Measurements from ENCODE around the gene METTL5. TPM values are rescaled to one million over a fixed set of nuclear protein-coding genes. Genes with fewer than 3 reads are reported as not detected.

METTL5 gene
- total RNA-seq, 4 donors from 2014 or later = 22.9 to 56.3 (median 44.7) TPM

DNA sequence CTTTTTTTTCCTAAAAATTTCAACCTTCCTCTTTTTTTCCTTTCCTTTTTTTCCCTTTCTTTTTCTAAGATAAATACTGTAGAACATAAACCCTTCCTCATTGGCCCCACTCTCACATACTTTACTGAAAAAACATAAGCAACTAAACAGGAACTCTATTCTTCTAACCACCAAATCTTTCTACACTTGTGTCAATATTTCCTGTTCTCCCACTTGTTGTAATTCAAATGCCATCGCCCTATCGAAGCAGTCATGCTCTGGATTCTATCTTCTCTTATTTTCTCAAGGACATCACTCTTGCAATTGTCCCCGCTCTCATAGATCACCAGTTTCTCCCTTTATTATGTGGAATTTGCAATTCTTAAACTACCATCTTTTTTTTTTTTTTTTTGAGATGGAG lies 46.3 kb downstream of the METTL5 start:
- no peak for DNase-seq
- H3K27ac ChIP-seq = no peak overlapping the region
- peaks cover 0 to 6% (median 0%) of the 10 kb centered on the region in 3 donors for H3K4me1 ChIP-seq
- no peaks in the 10 kb centered on the region for H3K9me3 ChIP-seq
- H3K36me3 ChIP-seq = no peaks in the 10 kb centered on the region
- TF ChIP-seq POLR2A (IDR thresholded peaks at IDR 0.05) = no peak
- TF ChIP-seq, protein P1, sequence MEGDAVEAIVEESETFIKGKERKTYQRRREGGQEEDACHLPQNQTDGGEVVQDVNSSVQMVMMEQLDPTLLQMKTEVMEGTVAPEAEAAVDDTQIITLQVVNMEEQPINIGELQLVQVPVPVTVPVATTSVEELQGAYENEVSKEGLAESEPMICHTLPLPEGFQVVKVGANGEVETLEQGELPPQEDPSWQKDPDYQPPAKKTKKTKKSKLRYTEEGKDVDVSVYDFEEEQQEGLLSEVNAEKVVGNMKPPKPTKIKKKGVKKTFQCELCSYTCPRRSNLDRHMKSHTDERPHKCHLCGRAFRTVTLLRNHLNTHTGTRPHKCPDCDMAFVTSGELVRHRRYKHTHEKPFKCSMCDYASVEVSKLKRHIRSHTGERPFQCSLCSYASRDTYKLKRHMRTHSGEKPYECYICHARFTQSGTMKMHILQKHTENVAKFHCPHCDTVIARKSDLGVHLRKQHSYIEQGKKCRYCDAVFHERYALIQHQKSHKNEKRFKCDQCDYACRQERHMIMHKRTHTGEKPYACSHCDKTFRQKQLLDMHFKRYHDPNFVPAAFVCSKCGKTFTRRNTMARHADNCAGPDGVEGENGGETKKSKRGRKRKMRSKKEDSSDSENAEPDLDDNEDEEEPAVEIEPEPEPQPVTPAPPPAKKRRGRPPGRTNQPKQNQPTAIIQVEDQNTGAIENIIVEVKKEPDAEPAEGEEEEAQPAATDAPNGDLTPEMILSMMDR (IDR thresholded peaks at IDR 0.05) = no peak
- H3K27me3 ChIP-seq = no peaks in the 10 kb centered on the region
- intact Hi-C loops (cut with DNase I) = no loop called here
- 81 to 95% methylated on average over 3 of the region's 3 CpGs for WGBS, 2 donors
- no peak overlapping the region for H3K4me3 ChIP-seq

DNA sequence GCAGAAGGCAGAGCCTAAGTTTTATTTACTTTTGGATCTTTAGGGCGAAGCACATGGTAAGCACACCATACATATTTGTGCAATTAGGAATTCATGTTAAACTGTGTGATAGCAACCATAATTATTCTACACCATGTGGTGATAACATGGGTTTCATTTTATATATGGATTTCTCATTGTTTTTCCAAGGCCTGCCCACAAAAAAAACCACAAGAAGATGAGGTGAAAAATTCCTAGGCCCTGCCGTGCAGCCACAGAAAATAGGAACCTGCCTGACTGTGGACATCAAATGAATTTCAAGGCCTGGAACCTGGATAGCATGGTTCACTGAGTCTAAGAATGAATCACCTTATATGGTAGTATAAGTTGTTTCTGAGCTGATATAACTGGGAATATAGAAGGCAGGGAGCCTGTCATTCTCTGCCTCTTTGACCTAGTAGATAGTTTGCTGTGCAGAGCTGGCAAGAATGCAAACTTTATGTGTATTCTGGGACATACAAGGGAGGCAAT lies 48.4 kb downstream of the METTL5 start:
- intact Hi-C loops (cut with DNase I) = no loop called here
- H3K9me3 ChIP-seq = no peaks in the 10 kb centered on the region
- H3K36me3 ChIP-seq = no peaks in the 10 kb centered on the region
- H3K4me3 ChIP-seq = no peak overlapping the region
- DNase-seq = no peak
- WGBS, 2 donors = 63 to 64% methylated on average over 2 of the region's 2 CpGs
- TF ChIP-seq, protein P1 (IDR thresholded peaks at IDR 0.05) = no peak
- TF ChIP-seq POLR2A (IDR thresholded peaks at IDR 0.05) = no peak
- H3K4me1 ChIP-seq = peaks cover 0 to 6% (median 0%) of the 10 kb centered on the region in 3 donors
- no peak overlapping the region for H3K27ac ChIP-seq
- no peaks in the 10 kb centered on the region for H3K27me3 ChIP-seq

DNA sequence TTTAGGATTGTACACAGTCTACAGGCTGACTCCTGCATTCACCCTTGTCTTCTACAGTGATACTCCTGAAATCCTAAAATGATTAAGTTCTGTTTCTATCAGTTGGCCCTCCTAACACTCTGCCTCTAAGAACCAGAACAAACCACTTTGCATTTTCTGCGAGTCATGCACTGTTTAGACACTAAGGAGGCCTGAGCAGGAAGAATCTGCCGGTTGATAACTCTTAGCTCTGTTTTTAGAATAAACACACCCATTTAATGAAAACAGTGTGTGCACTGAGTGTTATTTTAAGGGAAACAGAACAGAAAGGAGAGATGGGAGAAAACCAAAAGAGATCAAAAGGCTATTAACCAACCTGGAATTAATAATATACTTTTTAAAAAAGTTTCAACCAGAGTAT lies 48.9 kb downstream of the METTL5 start:
- TF ChIP-seq POLR2A (IDR thresholded peaks at IDR 0.05) = no peak
- TF ChIP-seq, protein P1 (IDR thresholded peaks at IDR 0.05) = no peak
- Histone ChIP-seq H3K27me3 (no peaks in the 10 kb centered on the region), H3K27ac (peak overlapping the region in 1 of 4 donors; percentile 32), H3K4me3 (no peak overlapping the region), H3K4me1 (peaks cover 0 to 6% (median 0%) of the 10 kb centered on the region in 3 donors), H3K36me3 (no peaks in the 10 kb centered on the region), H3K9me3 (no peaks in the 10 kb centered on the region)
- no peak for DNase-seq
- intact Hi-C loops (cut with DNase I) = no loop called here
- WGBS, 2 donors = 25 to 36% methylated on average over 2 of the region's 2 CpGs

DNA sequence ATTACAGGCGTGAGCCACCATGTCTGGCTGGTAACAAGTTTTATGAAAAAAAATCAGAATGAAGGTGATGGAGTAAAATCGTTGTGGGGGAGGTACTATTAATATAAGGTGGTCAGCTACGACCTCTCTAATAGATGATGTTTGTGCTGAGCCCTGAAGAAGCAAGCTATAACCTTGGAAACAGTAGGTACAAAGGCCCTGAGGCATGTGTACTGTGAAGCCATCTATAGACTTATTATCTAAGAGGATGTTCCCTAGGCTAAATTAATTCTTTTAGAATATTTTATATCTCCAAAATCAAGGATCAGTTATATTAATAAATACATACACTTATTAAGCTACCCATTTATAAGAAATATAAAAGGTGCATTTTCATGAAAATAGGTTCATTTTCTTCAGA lies 49.4 kb downstream of the METTL5 start:
- no peak for TF ChIP-seq POLR2A (IDR thresholded peaks at IDR 0.05)
- TF ChIP-seq, protein P1 (IDR thresholded peaks at IDR 0.05) = no peak
- H3K36me3 ChIP-seq = no peaks in the 10 kb centered on the region
- H3K4me1 ChIP-seq = peaks cover 0 to 6% (median 0%) of the 10 kb centered on the region in 3 donors
- peak overlapping the region in 1 of 4 donors; percentile 32 for H3K27ac ChIP-seq
- no peaks in the 10 kb centered on the region for H3K27me3 ChIP-seq
- H3K9me3 ChIP-seq = no peaks in the 10 kb centered on the region
- intact Hi-C loops (cut with DNase I) = no loop called here
- no peak overlapping the region for H3K4me3 ChIP-seq
- DNase-seq = no peak
- 78 to 84% methylated on average over 3 of the region's 3 CpGs for WGBS, 2 donors

DNA sequence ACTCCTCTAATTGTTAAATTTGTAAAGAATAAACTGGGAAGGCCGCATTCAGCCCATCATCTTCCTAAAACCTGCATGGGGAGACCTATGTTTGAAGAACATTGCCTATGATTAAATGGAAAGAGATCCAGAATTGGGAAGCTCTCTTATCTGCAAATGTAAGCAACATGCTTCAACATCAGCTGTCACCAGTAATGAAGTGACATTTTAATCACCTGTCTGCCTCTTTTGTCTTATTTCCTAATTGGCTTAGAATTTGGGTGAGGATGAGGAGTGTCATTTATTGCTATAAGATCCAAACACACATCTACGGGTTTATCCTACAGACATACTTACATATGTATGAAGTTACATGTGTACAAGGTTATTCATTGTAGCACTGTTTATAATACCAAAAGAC lies 52.1 kb downstream of the METTL5 start:
- WGBS, 2 donors = 79 to 81% methylated on average over 2 of the region's 2 CpGs
- no peak overlapping the region for H3K4me3 ChIP-seq
- intact Hi-C loops (cut with DNase I) = no loop called here
- no peak for TF ChIP-seq POLR2A (IDR thresholded peaks at IDR 0.05)
- TF ChIP-seq, protein P1 (IDR thresholded peaks at IDR 0.05) = no peak
- peaks cover 0 to 16% (median 5%) of the 10 kb centered on the region in 4 donors for H3K27me3 ChIP-seq
- H3K36me3 ChIP-seq = no peaks in the 10 kb centered on the region
- peaks cover 0 to 20% (median under 1%) of the 10 kb centered on the region in 3 donors for H3K4me1 ChIP-seq
- H3K9me3 ChIP-seq = no peaks in the 10 kb centered on the region
- no peak for DNase-seq
- H3K27ac ChIP-seq = no peak overlapping the region

Data from esophagus squamous epithelium (tissue), 5 donors.